SH-SY5Y (cell line): ENCODE measurements around the gene HK3.

Experiments
- GATA2 ChIP-seq: IDR thresholded peaks from 2 replicates; pipeline ENCODE4 v1.6.1; 2011; ENCODE audit warnings: mild to moderate bottlenecking, low read depth, low read length
- GATA3 ChIP-seq: IDR thresholded peaks from 2 replicates; pipeline ENCODE4 v1.6.1; 2011; ENCODE audit warnings: low read depth, mild to moderate bottlenecking, low read length, moderate library complexity

DNA sequence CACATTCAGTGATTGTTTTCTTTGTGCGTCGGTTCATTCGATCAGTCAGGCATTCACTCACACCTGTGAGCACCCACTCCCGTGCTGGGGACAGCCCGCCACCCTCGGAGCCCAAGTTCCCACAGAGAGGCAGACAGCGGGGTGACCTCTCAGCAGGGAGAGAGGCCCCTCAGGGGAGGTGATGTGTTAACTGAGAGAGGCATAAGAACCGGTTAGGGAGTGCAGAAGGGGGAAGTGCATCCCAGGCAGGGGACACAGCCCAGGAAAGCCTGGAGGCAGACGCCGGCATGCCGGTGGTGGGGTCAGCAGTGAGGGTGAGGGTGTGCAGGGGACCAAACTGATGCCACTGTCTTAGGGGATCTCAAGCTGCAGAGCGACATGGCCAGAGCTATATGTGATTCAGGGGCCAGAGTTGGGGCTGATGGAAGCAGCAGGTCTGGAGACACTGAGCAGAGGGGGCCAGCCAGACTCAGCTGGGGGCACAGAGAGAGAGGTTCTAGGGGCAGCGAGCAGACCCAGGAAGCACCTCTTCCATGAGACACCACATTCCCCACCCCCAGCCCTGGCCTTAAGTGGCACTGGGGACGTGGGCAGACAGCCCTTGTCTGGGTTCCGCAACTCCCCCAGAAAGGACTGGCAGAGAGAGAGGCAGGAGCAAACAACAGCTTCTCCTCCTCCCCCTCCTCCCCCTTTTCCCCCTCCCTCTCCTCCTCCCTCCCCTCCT lies 35.9 kb downstream of the HK3 start:
- TF ChIP-seq GATA2 (no peak), GATA3 (no peak)
